ENCODE results near the gene RASSF3. TPM values are rescaled to one million over a fixed set of nuclear protein-coding genes. Genes with fewer than 3 reads are reported as not detected.

Gene RASSF3
- total RNA-seq, 8 experiments from 2014 or later, result 0.60 to 34.4 (median 2.8) TPM

DNA sequence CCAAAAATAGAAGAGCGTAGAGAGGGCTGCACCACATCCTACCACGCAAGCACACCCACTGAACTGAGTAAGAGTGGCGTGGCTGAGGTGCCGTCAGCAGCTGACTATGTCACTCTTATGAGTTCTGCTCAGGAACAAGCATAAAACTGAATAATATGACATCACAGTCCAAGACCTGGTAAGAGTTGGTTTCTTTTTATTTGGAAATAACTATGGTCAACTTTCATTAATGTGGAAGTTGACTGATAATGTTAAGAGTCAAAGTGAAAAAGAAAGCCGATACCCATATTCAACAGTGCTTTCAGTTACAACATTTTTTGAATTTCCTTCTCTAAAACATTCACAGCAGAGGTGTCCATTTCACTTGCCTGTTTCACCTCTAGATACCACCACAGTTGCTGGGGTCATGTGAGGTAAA, 104.3 kb downstream of the RASSF3 start:
- in situ Hi-C loops (cut with MboI; ENCODE audit: low pct_unique_long_range_greater_than_20kb in 2 of 9, low sequenced_read_pairs in 9 of 9, unreplicated experiment in 9 of 9), result loop anchor here in 1 of 9 experiments (25.0 kb wide), 2 partner anchors 177 to 277 kb away; no protein-coding TSS in a partner anchor
- H3K4me1 ChIP-seq (replicated peaks in 1 of 2), result no peaks in the 10 kb centered on the region
- no peak for ATAC-seq (replicated peaks in 6 of 8)
- no peak overlapping the region for H3K27ac ChIP-seq
- H3K4me3 ChIP-seq, result no peak overlapping the region
- 97 to 100% (median 100%) methylated on average over 1 to 5 of the region's 5 CpGs for WGBS, 10 experiments

DNA sequence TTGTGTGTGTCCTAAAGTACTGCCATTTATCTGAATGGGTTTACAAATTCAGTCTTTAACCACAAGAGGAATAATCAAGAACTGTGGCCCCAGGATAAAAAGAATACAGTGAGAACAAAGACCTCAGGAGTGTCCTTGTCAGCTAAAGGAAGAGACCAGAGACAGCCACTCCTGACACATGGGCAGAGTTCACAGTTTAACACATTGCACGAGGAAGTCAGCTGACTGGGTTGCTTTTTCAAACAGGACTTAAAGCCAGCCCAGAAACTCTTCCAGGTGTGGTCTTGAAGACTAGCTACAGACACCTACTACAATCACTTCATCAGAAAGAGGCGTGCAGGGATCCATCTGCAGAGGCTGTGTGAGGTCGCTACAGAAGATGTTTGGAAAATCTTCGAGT, 106.1 kb downstream of the RASSF3 start:
- Histone ChIP-seq H3K4me3 (no peak overlapping the region), H3K27ac (no peak overlapping the region), H3K4me1 (replicated peaks in 1 of 2) (no peaks in the 10 kb centered on the region)
- in situ Hi-C loops (cut with MboI; ENCODE audit: low pct_unique_long_range_greater_than_20kb in 2 of 9, low sequenced_read_pairs in 9 of 9, unreplicated experiment in 9 of 9), result loop anchor here in 1 of 9 experiments (25.0 kb wide), 2 partner anchors 179 to 279 kb away; no protein-coding TSS in a partner anchor
- ATAC-seq (replicated peaks in 6 of 8), result no peak
- 33 to 87% (median 65%) methylated on average over 1 to 3 of the region's 4 CpGs; no CpG with 5 or more reads in 5 of the 10 experiments for WGBS, 10 experiments

DNA sequence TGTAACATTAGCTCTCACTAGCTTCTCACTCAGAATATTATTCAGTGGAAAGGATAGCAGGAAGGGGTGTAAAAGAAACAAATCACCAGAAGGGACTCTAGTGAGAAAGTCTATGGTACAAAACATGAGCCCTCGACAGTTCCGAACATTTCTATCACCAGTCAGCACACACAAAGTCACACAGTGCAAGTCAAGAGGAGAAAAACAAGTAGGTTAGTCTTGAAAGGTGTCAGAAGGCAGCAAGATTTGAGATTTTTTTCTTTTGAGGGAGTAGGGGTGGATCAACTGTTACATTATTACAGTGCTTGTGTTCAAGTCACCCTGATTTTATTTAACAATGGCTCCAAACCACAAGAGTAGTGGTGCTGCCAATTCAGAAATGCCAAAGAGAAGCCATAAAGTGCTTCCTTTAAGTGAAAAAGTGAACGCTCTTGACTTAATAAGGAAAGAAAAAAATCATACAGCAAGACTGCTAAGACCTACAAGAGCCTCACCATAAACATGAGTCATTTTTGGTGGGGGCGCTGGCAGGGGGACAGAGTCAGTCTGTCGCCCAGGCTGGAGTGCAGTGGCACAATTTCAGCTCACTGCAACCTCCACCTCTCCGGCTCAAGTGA, 106.7 kb downstream of the RASSF3 start:
- no peak for ATAC-seq (replicated peaks in 6 of 8)
- 80 to 100% (median 94%) methylated on average over 1 to 5 of the region's 6 CpGs; no CpG with 5 or more reads in 1 of the 10 experiments for WGBS, 10 experiments
- Histone ChIP-seq H3K4me3 (no peak overlapping the region), H3K4me1 (replicated peaks in 1 of 2) (no peaks in the 10 kb centered on the region), H3K27ac (no peak overlapping the region)
- in situ Hi-C loops (cut with MboI; ENCODE audit: low pct_unique_long_range_greater_than_20kb in 2 of 9, low sequenced_read_pairs in 9 of 9, unreplicated experiment in 9 of 9), result loop anchor here in 1 of 9 experiments (25.0 kb wide), 2 partner anchors 180 to 280 kb away; no protein-coding TSS in a partner anchor

DNA sequence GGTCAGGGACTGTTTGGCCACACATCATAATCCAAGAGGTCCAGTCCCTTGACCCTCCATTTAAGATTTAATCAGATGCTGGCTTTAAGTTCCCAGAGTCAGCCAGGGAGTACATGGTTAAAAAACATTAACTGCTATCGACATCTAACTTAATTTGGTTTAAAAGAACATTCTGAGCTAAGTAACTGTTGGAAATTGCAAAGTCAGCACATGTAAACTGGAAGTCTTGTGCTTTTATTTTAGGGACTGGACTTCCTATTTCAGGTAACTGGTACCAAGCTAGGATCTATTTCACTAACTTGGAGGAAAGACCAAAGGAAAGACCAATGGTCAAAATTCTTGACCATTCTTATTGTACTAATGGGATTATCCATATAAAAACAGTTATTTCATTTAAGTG, 108.4 kb downstream of the RASSF3 start:
- ATAC-seq (replicated peaks in 6 of 8), result no peak
- Histone ChIP-seq H3K4me1 (replicated peaks in 1 of 2) (no peaks in the 10 kb centered on the region), H3K4me3 (no peak overlapping the region), H3K27ac (no peak overlapping the region)
- in situ Hi-C loops (cut with MboI; ENCODE audit: low pct_unique_long_range_greater_than_20kb in 2 of 9, low sequenced_read_pairs in 9 of 9, unreplicated experiment in 9 of 9), result loop anchor here in 1 of 9 experiments (25.0 kb wide), 2 partner anchors 181 to 281 kb away; no protein-coding TSS in a partner anchor
- 83 to 100% (median 100%) methylated on average over 1 of the region's 1 CpG; no CpG with 5 or more reads in 4 of the 10 experiments for WGBS, 10 experiments

DNA sequence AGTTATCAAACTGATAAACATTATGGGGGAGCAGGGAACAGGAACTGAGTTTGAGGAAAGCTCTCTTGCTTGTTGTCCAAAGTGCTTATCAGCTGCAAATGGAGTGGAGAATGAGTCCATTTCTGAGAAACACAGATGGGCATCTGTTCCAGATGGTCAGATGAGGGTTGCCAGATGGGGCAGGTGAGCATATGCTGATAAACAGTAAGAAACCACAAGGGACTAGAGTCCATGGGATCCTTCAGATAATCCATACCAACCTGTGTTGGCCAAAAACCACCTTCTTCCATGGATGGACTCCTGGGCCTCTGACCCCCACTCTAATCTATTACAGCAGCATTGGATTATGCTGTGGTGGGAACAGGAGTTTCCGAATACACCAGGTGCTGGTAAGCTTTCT, 110.6 kb downstream of the RASSF3 start:
- Histone ChIP-seq H3K4me1 (replicated peaks in 1 of 2) (no peaks in the 10 kb centered on the region), H3K27ac (no peak overlapping the region), H3K4me3 (no peak overlapping the region)
- no peak for ATAC-seq (replicated peaks in 6 of 8)
- WGBS, 10 experiments, result 86 to 100% (median 100%) methylated on average over 1 of the region's 1 CpG; no CpG with 5 or more reads in 5 of the 10 experiments
- in situ Hi-C loops (cut with MboI; ENCODE audit: low pct_unique_long_range_greater_than_20kb in 2 of 9, low sequenced_read_pairs in 9 of 9, unreplicated experiment in 9 of 9), result loop anchor here in 1 of 9 experiments (25.0 kb wide), 2 partner anchors 184 to 284 kb away; no protein-coding TSS in a partner anchor

DNA sequence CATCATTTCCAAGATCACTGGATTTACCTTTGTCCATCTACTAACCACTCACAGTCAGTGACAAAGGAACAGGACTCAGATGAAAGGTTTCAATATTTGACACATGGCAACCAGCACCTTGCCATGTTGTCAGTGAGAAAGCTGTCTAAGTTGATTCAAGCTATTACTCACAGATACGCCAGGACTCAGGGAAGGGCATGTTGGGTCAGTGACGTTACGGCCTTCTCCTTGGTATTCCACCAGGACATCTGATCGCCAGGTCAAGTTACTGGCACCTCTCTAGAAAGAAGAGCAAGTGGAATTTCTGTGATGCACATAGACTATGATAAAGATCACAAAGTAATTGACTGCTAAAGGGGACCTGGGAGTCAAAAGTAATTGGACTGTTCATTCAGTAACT, 112.5 kb downstream of the RASSF3 start:
- ATAC-seq (replicated peaks in 6 of 8), result no peak
- in situ Hi-C loops (cut with MboI; ENCODE audit: low pct_unique_long_range_greater_than_20kb in 2 of 9, low sequenced_read_pairs in 9 of 9, unreplicated experiment in 9 of 9), result loop anchor here in 1 of 9 experiments (25.0 kb wide), 2 partner anchors 186 to 286 kb away; no protein-coding TSS in a partner anchor
- WGBS, 10 experiments, result 90 to 100% (median 95%) methylated on average over 1 to 4 of the region's 4 CpGs; no CpG with 5 or more reads in 4 of the 10 experiments
- Histone ChIP-seq H3K27ac (no peak overlapping the region), H3K4me1 (replicated peaks in 1 of 2) (no peaks in the 10 kb centered on the region), H3K4me3 (no peak overlapping the region)

DNA sequence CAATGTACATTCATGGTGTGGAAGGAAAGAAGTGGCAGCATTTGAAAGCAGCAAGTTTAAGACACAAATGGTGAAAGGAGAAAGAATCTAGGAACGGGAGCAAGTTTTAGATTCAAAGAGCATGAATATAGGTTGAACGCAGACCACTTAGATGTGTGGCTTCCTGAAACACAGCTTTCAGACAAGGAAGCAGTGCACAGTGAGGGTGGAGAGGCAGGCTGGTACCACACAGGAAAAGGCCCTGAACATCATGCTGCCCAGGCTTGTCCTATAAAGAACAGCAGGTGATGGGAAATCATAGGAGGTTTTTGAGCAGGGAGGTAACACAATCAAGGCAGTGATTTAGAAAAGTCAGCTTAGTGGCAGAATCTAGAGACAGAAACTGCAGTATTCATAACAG, 113.3 kb downstream of the RASSF3 start:
- Histone ChIP-seq H3K4me1 (replicated peaks in 1 of 2) (no peaks in the 10 kb centered on the region), H3K4me3 (no peak overlapping the region), H3K27ac (no peak overlapping the region)
- 85 to 100% (median 100%) methylated on average over 2 of the region's 2 CpGs; no CpG with 5 or more reads in 5 of the 10 experiments for WGBS, 10 experiments
- ATAC-seq (replicated peaks in 6 of 8), result no peak
- in situ Hi-C loops (cut with MboI; ENCODE audit: low pct_unique_long_range_greater_than_20kb in 2 of 9, low sequenced_read_pairs in 9 of 9, unreplicated experiment in 9 of 9), result loop anchor here in 1 of 9 experiments (25.0 kb wide), 2 partner anchors 186 to 286 kb away; no protein-coding TSS in a partner anchor

DNA sequence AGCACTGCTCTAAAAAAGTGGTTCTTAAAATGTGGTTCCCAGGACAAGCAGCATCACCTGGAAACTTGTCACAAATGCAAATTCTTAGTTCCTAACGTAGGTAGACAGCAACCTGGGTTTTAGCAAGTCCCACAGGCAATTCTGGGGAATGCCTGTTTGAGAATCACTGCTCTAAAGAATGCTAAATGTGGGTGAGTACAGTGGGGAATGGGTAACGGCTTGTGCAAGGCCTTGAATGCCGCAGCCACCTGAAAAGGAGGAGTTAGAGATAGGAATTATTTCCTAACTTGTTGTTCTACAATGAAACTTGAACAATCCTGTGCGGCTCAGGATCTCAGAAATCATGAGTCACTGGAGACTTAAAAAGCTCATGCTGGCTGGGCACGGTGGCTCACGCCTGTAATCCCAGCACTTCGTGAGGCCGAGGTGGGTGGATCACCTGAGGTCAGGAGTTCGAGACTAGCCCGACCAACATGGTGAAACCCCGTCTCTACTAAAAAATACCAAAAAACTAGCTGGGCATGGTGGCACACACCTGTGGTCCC, 114.0 kb downstream of the RASSF3 start:
- Histone ChIP-seq H3K4me3 (no peak overlapping the region), H3K27ac (no peak overlapping the region), H3K4me1 (replicated peaks in 1 of 2) (no peaks in the 10 kb centered on the region)
- no peak for ATAC-seq (replicated peaks in 6 of 8)
- in situ Hi-C loops (cut with MboI; ENCODE audit: low pct_unique_long_range_greater_than_20kb in 2 of 9, low sequenced_read_pairs in 9 of 9, unreplicated experiment in 9 of 9), result loop anchor here in 1 of 9 experiments (25.0 kb wide), 2 partner anchors 187 to 287 kb away; no protein-coding TSS in a partner anchor
- 75 to 100% (median 92%) methylated on average over 1 to 10 of the region's 11 CpGs; no CpG with 5 or more reads in 1 of the 10 experiments for WGBS, 10 experiments

DNA sequence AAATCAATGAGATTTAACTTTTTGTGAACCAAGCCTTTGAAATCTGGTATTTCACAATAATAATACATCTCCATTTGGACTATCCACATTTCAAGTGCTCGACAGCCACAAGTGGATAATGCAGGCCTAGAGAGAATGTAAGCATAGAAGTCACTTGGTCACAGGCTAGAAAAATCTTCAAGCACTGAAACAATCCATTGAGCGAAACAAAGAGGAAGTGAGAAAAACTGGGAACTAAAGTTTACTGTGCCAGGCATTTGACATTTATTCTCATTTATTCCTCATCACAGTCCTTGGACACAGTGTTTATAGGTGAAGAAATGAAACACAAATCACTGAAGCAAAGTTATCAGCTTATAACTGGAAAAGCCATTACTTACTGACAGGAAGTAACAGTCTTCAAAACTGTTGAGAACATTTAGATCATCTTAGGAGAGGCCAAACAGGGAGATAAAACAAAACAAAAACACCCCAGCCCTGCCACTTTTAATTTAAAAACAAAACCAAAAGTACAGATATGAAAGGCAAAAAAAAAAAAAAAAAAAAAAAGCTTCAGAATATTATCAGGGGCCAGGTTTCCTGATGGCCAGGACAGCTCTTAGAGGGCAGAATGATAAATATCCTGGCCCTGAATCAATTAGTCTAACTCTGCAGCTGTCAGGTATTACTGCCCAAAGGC, 119.8 kb downstream of the RASSF3 start:
- no peaks in the 10 kb centered on the region for H3K4me1 ChIP-seq (replicated peaks in 1 of 2)
- no peak overlapping the region for H3K4me3 ChIP-seq
- WGBS, 10 experiments, result 94 to 100% (median 100%) methylated on average over 1 to 2 of the region's 2 CpGs
- H3K27ac ChIP-seq, result no peak overlapping the region
- no peak for ATAC-seq (replicated peaks in 6 of 8)
- in situ Hi-C loops (cut with MboI; ENCODE audit: low pct_unique_long_range_greater_than_20kb in 2 of 9, low sequenced_read_pairs in 9 of 9, unreplicated experiment in 9 of 9), result no loop called here

DNA sequence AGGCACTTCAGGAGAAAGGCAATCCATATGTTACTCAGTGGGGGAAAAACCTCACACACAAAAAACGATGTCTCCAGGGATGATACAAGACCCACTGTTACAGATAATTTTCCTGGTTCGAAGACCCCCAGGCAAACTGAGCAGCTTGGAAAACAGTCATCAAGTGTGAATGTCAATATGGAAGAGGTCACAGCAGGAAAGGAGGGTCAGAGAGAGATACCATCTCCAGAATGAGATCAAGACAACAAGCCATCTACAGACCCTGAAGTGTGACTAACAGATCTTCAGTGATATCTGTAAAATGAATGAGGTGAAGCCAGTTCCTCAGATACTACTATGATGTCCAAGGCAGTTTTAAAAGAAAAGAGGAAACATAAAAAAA, 120.3 kb downstream of the RASSF3 start:
- in situ Hi-C loops (cut with MboI; ENCODE audit: low pct_unique_long_range_greater_than_20kb in 2 of 9, low sequenced_read_pairs in 9 of 9, unreplicated experiment in 9 of 9), result no loop called here
- Histone ChIP-seq H3K27ac (no peak overlapping the region), H3K4me1 (replicated peaks in 1 of 2) (no peaks in the 10 kb centered on the region), H3K4me3 (no peak overlapping the region)
- WGBS, 10 experiments, result 67 to 100% (median 92%) methylated on average over 1 to 2 of the region's 2 CpGs; no CpG with 5 or more reads in 2 of the 10 experiments
- ATAC-seq (replicated peaks in 6 of 8), result no peak

DNA sequence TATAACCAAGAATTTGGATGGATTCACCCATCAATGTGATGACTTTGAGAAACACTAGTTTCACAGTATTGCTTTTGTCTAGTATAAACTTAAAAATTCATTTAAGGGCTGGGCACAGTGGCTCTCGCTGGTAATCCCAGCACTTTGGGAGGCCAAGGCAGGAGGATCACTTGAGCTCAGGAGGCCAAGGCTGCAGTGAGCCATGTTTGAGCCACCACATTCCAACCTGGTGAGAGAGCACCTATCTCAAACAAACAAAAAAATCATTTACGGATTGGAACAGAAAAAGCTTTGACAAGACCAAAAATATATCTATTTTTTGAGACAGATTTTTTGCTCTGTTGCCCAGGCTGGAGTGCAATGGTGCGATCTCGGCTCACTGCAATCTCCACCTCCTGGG, 121.4 kb downstream of the RASSF3 start:
- Histone ChIP-seq H3K4me3 (no peak overlapping the region), H3K27ac (no peak overlapping the region), H3K4me1 (replicated peaks in 1 of 2) (no peaks in the 10 kb centered on the region)
- no peak for ATAC-seq (replicated peaks in 6 of 8)
- in situ Hi-C loops (cut with MboI; ENCODE audit: low pct_unique_long_range_greater_than_20kb in 2 of 9, low sequenced_read_pairs in 9 of 9, unreplicated experiment in 9 of 9), result no loop called here
- WGBS, 10 experiments, result 84 to 100% (median 100%) methylated on average over 1 to 4 of the region's 4 CpGs; no CpG with 5 or more reads in 2 of the 10 experiments

DNA sequence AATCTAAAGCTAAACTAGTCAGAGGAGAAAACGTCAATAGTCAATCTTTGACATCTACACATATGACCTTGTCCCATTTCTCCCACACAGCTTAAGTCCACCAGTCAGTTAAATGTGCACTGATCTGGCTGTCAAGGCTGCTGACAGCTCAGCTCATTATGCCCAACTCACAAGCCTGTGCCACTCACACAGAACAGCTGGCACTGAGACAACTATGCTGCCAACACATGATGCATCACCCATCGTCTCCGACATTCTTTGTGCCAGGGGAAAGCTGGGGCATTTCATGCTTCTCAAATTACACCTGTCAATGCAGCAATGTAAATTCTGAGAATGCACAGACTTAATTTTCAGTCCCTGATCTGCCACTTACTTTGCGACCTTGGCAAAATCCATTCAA, 123.6 kb downstream of the RASSF3 start:
- 27 to 100% (median 87%) methylated on average over 1 to 4 of the region's 4 CpGs; no CpG with 5 or more reads in 3 of the 10 experiments for WGBS, 10 experiments
- no peak for ATAC-seq (replicated peaks in 6 of 8)
- Histone ChIP-seq H3K4me3 (no peak overlapping the region), H3K27ac (no peak overlapping the region), H3K4me1 (replicated peaks in 1 of 2) (no peaks in the 10 kb centered on the region)
- in situ Hi-C loops (cut with MboI; ENCODE audit: low pct_unique_long_range_greater_than_20kb in 2 of 9, low sequenced_read_pairs in 9 of 9, unreplicated experiment in 9 of 9), result no loop called here

DNA sequence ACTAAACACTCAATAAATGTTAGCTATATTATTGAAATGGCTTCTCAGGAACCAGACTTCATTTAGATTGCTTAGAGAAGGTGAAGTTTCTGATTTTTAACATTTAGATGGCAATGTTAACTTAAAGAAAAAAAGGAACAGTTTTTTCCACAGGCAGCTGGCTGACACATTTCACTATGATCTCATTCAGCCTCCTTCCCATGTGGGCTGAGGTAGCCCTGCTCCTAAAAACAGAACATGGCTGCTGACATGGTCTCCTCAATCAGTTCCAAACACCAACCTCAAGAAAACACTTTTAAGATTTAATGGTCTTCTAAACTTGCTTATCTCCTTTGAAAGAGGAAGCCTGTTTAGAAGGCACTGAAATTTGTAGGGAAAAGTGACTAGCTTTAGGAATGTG, 125.1 kb downstream of the RASSF3 start:
- Histone ChIP-seq H3K27ac (no peak overlapping the region), H3K4me3 (no peak overlapping the region), H3K4me1 (replicated peaks in 1 of 2) (no peaks in the 10 kb centered on the region)
- no peak for ATAC-seq (replicated peaks in 6 of 8)
- in situ Hi-C loops (cut with MboI; ENCODE audit: low pct_unique_long_range_greater_than_20kb in 2 of 9, low sequenced_read_pairs in 9 of 9, unreplicated experiment in 9 of 9), result no loop called here

Data from motor neuron (in vitro differentiated cells).